Esophagus muscularis mucosa (tissue), 4 donors: Measurements from ENCODE around the gene PGAM2.

Source experiments
- CTCF ChIP-seq, 3 experiments: fragments of 200-600 bp in 2 of 3; fragments of 450-650 bp in 1 of 3; sonication (generic) in 2 of 3; IDR thresholded peaks; one replicate each; pipeline ENCODE4 v1.5.1; 2017 to 2019; ENCODE audit warnings: antibody characterized with exemption in 3 of 3, mild to moderate bottlenecking in 2 of 3, moderate library complexity in 1 of 3
- EP300 ChIP-seq: sonication (generic); formaldehyde crosslinking; IDR thresholded peaks from one replicate; pipeline ENCODE4 v1.6.1; 2017; ENCODE audit warnings: antibody characterized with exemption
- POLR2A ChIP-seq: fragments of 450-650 bp; IDR thresholded peaks from one replicate; pipeline ENCODE4 v1.6.1; 2017; ENCODE audit warnings: antibody characterized with exemption, moderate library complexity, mild to moderate bottlenecking, low read depth
- POLR2AphosphoS5 ChIP-seq, 2 donors: sonication (generic); formaldehyde crosslinking; IDR thresholded peaks; one replicate each; pipeline ENCODE4 v1.6.1; 2017; ENCODE audit warnings: antibody characterized with exemption in 2 of 2

- TF ChIP-seq CTCF (IDR thresholded peaks at IDR 0.05) (no peak), EP300 (no peak), POLR2AphosphoS5 (IDR thresholded peaks at IDR 0.05) (no peak), POLR2A (no peak)
Measured at GRCh38 chr7:44114586-44115310, 49.4 kb upstream of the PGAM2 start.
